Ovary (tissue), 9 donors: ENCODE measurements around the gene CAMTA1. TPM values are rescaled to one million over a fixed set of nuclear protein-coding genes. Genes with fewer than 3 reads are reported as not detected.

Experiments
- DNase-seq, 5 donors: peaks; one replicate each; pipeline ENCODE4 v3.0.0-alpha.2; 2019 to 2020
- H3K27ac ChIP-seq, 2 donors: fragments of 200-600 bp; one replicate each; pipeline versions ENCODE4 v1.5.1 to v1.8.0; 2019 to 2022
- H3K27me3 ChIP-seq: fragments of 200-600 bp; one replicate; pipeline ENCODE4 v1.8.0; 2022
- H3K36me3 ChIP-seq: fragments of 200-600 bp; sonication (generic); one replicate; pipeline ENCODE4 v1.5.1; 2019
- H3K4me1 ChIP-seq: one replicate; pipeline ENCODE4 v1.8.1; 2013; ENCODE audit warnings: mild to moderate bottlenecking, moderate library complexity; ENCODE audit not compliant: insufficient read depth
- H3K4me3 ChIP-seq: fragments of 200-600 bp; sonication (generic); one replicate; pipeline ENCODE4 v1.5.1; 2017
- H3K9me3 ChIP-seq, 2 donors: fragments of 200-600 bp in 1 of 2; sonication (generic) in 1 of 2; one replicate each; pipeline versions ENCODE4 v1.5.1 to v1.8.1; 2013 to 2019; ENCODE audit warnings: mild to moderate bottlenecking in 1 of 2, moderate library complexity in 1 of 2
- CTCF ChIP-seq, 3 donors: fragments of 450-650 bp in 2 of 3; fragments of 200-600 bp in 1 of 3; IDR thresholded peaks; one replicate each; pipeline versions ENCODE4 v1.5.1 to v1.8.0; 2016 to 2022; ENCODE audit warnings: antibody characterized with exemption in 3 of 3, mild to moderate bottlenecking in 1 of 3
- EP300 ChIP-seq: sonication (generic); formaldehyde crosslinking; IDR thresholded peaks from one replicate; pipeline ENCODE4 v1.6.1; 2017; ENCODE audit warnings: antibody characterized with exemption
- POLR2A ChIP-seq: fragments of 450-650 bp; IDR thresholded peaks from one replicate; pipeline ENCODE4 v1.6.1; 2017; ENCODE audit warnings: antibody characterized with exemption, mild to moderate bottlenecking, moderate library complexity
- WGBS, 3 donors: extraction: QIAGEN DNeasy Blood & Tissue Kit in 1 of 3; methylation state at CpG; one replicate each; pipeline versions ENCODE4 v1.1.5 to v1.1.7; 2013 to 2017; 5-methylcytosine and 5-hydroxymethylcytosine counted together
- intact Hi-C, 4 donors: fragments of 100-400 bp; cut with DNase I; formaldehyde crosslinking; loops; one replicate each; pipeline versions ENCODE4 v1.11.0 to v1.15.1; 2022 to 2023
- polyA plus RNA-seq, 2 donors: library from polyadenylated mRNA; stranded (reverse); fragments of 200-250 nt in 1 of 2; fragments of 350-450 nt in 1 of 2; fragmentation: Illumina TruSeq in 1 of 2; extraction: RNeasy Lipid Tissue Mini Kit (QIAGEN cat#74804) in 1 of 2; gene quantifications; one replicate each; pipeline ENCODE4 v1.2.3, GENCODE V29; 2013 to 2014
- total RNA-seq, 7 donors: library from RNA; depleted of rRNA in 2 of 7; stranded (reverse); fragments of >200 nt in 2 of 7; fragmentation: NEBNext Ultra II Directional in 3 of 7; extraction: Animal tissue kit (Norgen Biotek cat#: 25700) in 3 of 7; gene quantifications; one replicate each; pipeline versions ENCODE4 v1.1.0 to v1.2.4, GENCODE V29; 2016 to 2023
- donor health status: DM: no; HTN: no; CAD: no; lungs with moderate emphysema.
- donor health status: DM: no; HTN: no; CAD: no.
- donor health status: Bipolar disorder and iron deficiency.
- donor health status: DM: yes; HTN: yes; CAD: no.
- donor health status: DM: no; HTN: no; CAD: no.
- donor health status: DM: yes; HTN: yes; CAD: no.

CAMTA1 gene
- total and polyA plus RNA-seq, 9 donors, result 51.1 to 150 (median 67.4) TPM

- Histone ChIP-seq H3K9me3 (no peaks in the 10 kb centered on the region), H3K36me3 (no peaks in the 10 kb centered on the region), H3K27me3 (no peaks in the 10 kb centered on the region), H3K4me1 (peaks cover 7% of the 10 kb centered on the region), H3K4me3 (no peak overlapping the region), H3K27ac (no peak overlapping the region)
- intact Hi-C loops, result no loop called here
- 80 to 85% (median 82%) methylated on average over 14 of the region's 14 CpGs for WGBS, 3 donors
- no peak for TF ChIP-seq CTCF (IDR thresholded peaks at IDR 0.05)
- peak in 3 of 5 donors; percentile 4 to 16 (median 8) for DNase-seq
Measured at GRCh38 chr1:7585216-7585907, 800.1 kb downstream of the CAMTA1 start.

- no peaks in the 10 kb centered on the region for H3K9me3 ChIP-seq
- DNase-seq, result peak in 3 of 5 donors; percentile 8 to 39 (median 11)
- TF ChIP-seq EP300 (no peak), CTCF (IDR thresholded peaks at IDR 0.05) (no peak), POLR2A (no peak)
- no peaks in the 10 kb centered on the region for H3K36me3 ChIP-seq
- intact Hi-C loops, result no loop called here
- H3K27ac ChIP-seq, result no peak overlapping the region
- peaks cover 7% of the 10 kb centered on the region for H3K4me1 ChIP-seq
- WGBS, 3 donors, result 41 to 55% (median 46%) methylated on average over 16 to 26 of the region's 26 CpGs
- no peak overlapping the region for H3K4me3 ChIP-seq
- H3K27me3 ChIP-seq, result no peaks in the 10 kb centered on the region
Measured at GRCh38 chr1:7586031-7586941, 801.0 kb downstream of the CAMTA1 start.

DNA sequence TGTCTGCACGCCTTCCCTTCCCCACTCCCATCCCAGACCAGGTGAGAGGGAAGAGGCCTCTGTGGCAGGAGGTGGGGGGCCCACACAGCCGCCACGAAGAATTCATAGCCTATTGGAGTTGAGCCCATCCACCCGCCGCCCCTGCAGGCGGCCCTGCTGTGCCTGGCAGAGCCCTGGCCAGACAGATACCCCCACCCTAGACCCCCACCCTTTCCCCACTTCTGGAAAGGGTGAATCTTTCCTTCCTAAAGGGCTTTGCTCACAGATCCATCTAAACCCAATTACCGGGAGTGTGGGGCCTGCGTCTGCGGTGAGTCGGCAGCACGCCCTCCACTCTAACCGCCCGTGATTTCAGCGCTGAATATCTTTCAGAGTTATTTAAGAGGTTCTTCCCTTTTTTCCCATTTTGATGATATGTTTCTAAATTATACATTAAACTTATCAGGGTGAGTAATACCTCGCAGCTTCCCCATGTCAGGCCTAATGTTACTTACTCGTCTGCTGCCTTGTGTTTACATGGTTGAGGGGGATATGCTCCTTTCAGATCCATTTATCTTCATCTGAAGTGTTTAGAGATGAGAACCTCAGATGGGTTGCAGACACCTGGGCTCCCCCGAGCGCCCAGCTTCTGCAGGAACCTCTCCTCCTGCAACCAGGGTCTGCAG lies 802.0 kb downstream of the CAMTA1 start:
- H3K9me3 ChIP-seq, result no peaks in the 10 kb centered on the region
- no peaks in the 10 kb centered on the region for H3K36me3 ChIP-seq
- intact Hi-C loops, result no loop called here
- H3K4me3 ChIP-seq, result no peak overlapping the region
- TF ChIP-seq POLR2A (no peak), CTCF (IDR thresholded peaks at IDR 0.05) (no peak), EP300 (no peak)
- WGBS, 3 donors, result 90 to 91% (median 91%) methylated on average over 18 of the region's 18 CpGs
- peak in 2 of 5 donors; percentile 0 to 4 for DNase-seq
- no peaks in the 10 kb centered on the region for H3K27me3 ChIP-seq
- peaks cover 7% of the 10 kb centered on the region for H3K4me1 ChIP-seq
- no peak overlapping the region for H3K27ac ChIP-seq

DNA sequence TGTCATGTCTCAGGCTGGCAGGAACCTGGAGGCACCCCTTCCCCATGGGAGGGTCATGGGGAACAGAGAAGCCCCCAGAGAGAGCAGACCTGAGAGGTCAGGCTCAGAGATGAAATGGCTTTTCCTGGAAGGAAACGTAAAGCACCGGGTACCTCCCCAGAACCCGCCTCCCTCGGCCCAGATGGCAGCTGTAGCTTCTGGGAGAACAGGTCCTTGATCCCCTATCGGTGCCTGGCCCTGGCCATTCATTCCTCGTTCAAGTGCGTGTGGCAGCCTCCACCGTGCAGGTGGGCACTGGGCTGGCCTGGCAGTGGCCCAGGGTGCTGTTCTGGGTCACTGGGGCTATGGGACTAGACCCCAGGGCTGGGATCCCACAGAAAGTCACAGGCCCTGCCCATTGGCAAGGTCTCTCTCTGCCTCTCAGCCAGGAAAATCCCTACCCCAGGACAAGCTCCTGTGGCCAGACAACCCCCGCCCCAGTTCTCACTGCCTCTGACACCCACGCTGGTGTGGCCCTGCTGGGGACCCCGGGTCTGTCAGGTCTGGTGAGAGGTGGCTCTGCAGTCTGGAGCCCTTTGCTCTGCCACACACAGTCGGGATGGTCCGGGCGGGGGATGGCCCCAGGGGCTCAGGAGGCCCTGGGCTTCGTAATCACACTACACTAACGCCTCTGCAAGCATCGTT lies 802.7 kb downstream of the CAMTA1 start:
- Histone ChIP-seq H3K4me1 (peaks cover 7% of the 10 kb centered on the region), H3K36me3 (no peaks in the 10 kb centered on the region), H3K27ac (no peak overlapping the region), H3K9me3 (no peaks in the 10 kb centered on the region), H3K27me3 (no peaks in the 10 kb centered on the region), H3K4me3 (no peak overlapping the region)
- DNase-seq, result peak in 2 of 5 donors; percentile 11 to 19
- no peak for TF ChIP-seq CTCF (IDR thresholded peaks at IDR 0.05)
- no peak for TF ChIP-seq EP300
- no peak for TF ChIP-seq POLR2A
- intact Hi-C loops, result no loop called here
- 78 to 83% (median 79%) methylated on average over 17 of the region's 17 CpGs for WGBS, 3 donors
